ENCODE measurements around the gene CGB7.
"Not testable (repeated sequence)": the region's sequence is repeated elsewhere in the genome, so short reads cannot be mapped to it uniquely, and the experiment has no call there.

The CGB7 gene

DNA sequence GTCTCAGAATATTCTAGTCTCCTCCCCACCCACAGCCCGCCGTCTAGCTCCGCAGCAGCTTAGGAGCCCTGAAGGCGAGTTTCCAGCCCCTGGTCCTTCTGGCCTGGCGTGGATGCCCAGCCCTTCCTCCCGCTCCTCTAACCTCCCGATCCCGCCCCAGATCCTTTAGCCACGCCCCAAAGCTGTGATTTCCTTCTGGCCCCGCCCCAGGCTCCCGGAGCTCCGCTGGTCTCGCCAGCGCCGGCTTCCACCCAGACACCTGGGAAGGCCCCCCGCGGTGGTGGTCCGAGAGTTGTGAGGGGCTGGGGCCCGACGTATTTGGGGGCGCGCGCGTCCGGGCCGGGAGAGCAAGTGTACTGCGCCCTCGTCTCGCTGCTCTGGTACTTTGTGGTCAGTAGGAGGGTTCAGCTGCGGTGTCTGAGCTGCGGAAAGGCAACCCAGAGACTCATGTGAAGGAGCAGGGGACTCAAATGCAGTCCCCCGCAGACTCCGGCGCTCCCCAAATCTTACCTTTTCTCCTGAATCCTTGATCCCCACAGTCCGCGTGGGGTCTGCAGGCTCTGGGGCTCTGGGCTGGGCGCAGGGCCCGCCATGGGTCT, at the start of gene CGB7:
CGB7 (minus strand) TSS at position 114 of the 599 bp plus-strand sequence. CDS start 2,374 bp downstream, outside the sequence.
- DNase-seq (ENCODE audit: low read depth in 3 of 3, low spot score in 1 of 3), result no peak

DNA sequence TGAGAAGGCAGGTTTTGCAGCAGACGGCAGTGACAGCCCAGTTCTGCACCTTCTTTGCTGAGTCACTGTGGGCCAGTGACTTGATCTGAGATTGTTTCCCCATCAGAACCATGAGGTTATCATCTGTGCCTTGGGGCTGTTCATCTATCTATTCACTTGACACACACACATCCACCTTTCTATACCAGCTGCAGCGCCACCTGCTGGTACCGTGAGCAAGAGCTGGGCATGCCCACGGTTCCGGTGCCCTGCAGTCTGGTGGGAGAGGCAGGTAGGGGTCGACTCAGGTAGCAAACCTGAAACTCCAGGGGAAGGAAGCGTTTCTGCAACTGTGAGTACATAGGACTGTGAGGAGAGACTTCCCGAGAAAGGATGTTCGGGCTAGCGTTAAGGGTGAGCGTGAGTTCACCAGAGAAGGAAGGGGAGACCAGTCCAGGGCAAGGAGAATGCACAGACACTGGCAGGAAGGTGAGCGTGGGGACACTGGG, 49.1 kb upstream of the CGB7 start:
- peak in 1 of 3 donors; percentile 53 for DNase-seq (ENCODE audit: low read depth in 3 of 3, low spot score in 1 of 3)

DNA sequence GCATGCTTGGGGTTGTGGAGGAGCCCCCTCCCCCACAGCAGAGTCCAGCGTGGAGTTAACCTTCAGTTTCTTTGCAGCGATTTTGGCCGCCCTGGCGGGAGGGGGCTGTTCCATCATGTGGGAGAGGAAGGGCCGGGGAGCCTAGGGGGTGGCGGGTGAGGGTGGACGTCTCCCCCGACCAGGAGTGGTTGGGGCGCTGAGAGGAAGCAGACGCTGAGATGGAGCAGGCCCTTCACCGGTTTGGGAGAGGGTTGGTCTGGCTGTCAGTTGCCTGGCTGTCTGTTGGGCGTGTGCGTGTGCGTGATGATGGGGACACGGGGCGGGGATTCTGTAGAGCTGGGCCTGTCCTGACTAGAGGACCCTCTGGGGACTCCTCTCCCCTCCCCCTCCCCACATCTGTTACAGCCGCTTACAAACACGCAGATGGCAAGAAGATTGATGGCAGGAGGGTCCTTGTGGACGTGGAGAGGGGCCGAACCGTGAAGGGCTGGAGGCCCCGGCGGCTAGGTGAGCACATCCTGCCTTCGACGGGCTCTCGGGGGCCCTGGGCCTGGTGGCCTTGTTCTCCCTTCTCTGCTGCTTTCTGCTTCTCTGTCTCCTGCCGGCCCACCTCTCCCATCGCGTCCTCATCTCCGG, 46.8 kb upstream of the CGB7 start:
- no peak for DNase-seq (ENCODE audit: low read depth in 3 of 3, low spot score in 1 of 3)

DNA sequence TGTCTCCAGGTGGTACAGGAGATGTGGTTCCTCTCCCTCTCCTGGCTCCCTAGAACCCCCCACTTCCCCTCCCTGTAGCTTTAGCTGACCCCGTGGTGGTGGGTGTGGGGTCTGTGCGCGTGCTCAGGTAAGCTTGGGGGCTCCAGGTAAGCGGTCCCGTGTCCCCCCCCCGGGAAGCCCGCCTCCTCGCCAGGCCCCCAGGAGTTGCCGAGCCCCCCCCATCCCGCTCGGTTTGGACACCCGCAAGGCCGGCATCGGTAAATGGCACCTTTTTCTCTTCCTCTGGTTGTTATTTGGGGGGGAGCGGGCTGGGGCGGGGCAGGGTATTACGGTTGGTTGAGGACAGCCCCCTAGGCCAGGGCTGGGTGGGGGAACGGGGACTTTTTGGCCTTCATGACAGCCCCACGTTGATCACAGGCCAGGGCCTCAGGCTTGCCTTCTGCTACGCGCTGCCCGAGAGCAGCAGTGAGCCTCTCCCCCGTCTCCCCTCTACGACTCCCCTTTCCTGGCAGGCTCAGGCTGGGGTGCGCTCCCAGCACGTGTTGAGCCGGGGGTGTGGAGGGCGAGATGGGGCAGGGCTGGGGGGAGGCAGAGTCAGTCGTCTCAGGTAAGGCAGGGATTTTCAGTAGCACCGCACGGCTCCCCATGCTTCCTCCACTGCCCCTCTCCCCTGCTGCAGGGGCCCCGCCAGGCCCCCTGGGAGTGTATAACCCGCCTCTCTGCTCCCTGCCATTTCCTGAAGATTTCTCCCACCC, 46.0 kb upstream of the CGB7 start:
- DNase-seq (ENCODE audit: low read depth in 3 of 3, low spot score in 1 of 3), result no peak

DNA sequence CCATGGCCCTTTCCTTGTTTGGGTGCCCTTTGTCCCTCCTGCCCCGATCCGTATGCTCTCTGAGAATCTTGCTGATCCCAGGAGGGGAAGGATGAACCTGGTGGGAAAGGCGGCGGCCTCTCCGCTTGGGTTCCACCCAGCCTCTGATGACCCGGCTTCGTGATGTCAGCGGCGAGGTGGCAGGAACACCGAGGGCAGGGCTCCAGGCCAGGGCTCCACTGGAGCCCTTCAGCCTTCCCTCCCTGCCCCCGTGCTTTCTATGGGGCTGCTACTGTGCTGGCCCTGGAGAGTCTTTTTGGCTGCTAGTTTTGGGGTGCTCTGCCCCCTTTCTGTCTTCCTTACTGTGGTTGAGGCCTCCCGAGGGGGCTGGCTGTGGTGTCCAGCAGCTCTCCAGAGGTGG, 44.8 kb upstream of the CGB7 start:
- no peak for DNase-seq (ENCODE audit: low read depth in 3 of 3, low spot score in 1 of 3)

DNA sequence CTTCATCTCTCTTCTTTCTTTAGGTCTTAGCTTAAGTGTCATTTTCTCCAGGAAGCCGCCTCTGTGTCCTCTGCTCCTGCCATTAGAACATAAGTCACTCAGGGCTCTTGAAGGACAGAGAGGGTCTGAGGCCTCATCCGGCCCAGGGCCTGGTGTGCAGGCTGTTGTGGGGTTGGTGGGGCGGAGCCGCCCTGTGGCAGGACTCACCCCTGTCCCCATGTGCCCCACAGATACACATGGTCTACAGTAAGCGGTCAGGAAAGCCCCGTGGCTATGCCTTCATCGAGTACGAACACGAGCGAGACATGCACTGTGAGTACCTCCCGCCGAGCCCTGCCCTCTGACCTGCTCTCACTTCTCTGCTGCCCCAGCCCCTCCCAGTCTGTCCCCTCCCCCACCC, 43.6 kb upstream of the CGB7 start:
- DNase-seq (ENCODE audit: low read depth in 3 of 3, low spot score in 1 of 3), result no peak

DNA sequence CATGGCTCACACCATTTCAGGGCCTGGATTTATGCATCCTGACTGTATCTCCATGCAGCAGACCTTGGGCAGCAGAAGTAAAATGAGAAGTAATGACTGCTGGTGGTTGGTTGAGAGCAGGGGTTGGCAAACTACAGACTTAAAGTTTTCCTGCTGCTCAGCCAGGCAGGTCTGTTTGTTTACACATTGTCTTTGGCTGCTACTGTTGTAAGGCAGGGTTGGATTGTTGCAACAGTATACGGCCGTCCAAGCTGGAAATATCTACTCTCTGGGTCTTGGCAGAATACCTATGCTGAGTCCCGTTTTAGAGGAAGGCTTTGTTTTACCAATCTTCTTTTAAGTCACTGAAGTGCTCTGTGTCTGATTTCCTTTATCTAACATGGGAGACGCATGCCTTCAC, 41.2 kb upstream of the CGB7 start:
- DNase-seq (ENCODE audit: low read depth in 3 of 3, low spot score in 1 of 3), result no peak

DNA sequence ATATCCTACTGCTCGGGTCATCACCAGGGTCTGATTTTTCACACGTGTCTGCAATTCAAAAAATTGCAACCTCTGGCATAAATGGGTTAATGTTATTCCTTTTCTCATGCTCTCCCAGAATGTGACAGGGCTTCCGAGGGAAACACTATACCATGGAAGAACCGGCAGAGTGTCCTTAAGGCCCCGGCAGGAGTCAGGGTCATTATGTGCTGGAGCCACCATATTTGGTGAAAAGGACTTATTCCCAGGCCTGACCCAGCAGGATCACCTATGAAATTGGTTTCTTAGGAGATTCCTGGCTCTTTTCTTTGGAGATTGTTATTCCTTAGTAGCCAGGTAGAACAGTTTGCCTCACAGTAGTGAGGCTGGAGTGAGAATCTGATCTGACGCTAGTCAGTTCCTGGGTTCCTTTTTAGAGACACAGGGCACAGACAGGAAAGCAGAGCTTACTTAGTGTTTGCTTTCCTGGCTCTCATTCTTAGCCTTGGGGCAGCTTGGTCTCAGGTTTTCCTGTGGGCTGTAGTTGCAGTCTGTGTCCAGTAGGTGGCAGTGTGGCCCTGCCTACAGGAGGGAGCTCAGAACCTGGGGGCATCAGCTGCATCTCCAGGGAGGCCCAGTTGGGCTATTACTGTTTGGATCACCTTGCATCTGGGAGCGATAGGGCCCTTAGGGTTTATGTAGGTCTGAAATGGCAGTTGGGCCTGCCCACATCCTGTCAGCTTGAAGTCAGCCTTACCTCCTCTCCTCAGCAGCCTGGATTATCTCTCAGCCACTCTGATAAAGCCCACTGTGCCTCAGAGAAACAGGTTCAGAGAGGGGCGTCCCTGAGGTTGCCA, 40.1 kb upstream of the CGB7 start:
- peak; percentile 40 to 50 (median 50) for DNase-seq (ENCODE audit: low read depth in 3 of 3, low spot score in 1 of 3)

DNA sequence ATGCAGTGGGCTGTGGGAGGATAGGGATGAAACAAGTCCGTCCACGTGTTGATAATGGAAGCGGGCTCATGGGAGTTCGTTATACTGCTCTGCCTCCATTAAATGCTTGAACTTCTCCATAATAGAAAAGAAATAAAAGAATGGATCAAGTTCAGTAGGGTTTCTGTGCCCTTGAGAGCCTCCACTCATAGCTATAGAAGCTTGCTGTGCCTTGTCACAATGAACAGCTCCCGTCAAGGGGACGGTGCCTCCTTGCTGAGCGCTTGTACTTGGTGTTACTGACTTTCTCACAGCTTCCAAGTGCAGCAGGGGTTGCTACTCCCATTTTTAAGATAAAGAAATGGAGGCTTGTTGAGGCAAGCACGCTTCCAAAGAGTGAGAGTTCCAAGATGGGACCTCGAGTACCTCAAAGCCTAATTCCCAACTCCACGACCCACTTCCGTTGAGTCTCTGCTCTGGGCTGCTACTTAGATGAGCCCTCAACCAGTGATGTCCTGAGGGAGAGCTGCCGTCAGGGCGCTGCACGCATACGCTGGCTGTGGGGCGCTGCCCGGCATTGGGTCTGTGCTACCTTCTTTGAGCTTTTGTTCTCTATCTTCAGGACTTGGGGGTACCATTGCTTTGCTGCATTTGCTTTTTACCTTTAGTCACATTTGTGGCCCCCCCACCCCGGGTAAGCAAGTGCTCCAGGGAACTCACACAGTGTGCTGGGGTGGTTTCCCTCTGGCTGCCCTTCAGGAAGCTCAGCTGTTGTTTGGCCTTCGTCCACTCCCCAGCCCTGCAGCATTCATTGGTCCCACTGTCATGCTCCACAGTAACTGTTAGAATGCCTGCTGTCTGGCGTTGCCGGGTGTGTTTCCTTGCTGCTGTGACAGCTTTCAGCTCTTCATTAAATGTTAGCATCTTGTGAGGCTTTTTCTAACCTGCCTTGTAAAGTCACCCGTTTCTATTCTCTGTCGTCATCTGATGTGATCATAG, 37.2 kb upstream of the CGB7 start:
- no peak for DNase-seq (ENCODE audit: low read depth in 3 of 3, low spot score in 1 of 3)

DNA sequence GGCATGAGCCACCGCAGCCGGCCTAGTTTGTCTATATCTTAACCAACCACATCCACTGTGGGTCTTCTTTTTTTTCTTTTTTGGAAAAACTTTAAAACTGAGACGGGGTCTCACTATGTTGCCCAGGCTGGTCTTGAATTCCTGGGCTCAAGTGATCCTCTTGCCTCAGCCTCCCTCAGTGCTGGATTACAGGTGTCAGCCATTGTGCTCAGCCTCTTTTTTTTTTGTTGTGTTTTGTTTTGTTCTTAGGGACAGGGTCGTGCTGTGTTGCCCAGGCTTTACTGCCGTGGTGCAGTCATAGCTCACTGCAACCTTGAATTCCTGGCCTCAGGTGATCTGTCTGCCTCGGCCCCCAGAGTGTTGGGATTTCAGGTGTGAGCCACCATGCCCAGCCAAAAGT, 35.1 kb upstream of the CGB7 start:
- no peak for DNase-seq (ENCODE audit: low read depth in 3 of 3, low spot score in 1 of 3)

DNA sequence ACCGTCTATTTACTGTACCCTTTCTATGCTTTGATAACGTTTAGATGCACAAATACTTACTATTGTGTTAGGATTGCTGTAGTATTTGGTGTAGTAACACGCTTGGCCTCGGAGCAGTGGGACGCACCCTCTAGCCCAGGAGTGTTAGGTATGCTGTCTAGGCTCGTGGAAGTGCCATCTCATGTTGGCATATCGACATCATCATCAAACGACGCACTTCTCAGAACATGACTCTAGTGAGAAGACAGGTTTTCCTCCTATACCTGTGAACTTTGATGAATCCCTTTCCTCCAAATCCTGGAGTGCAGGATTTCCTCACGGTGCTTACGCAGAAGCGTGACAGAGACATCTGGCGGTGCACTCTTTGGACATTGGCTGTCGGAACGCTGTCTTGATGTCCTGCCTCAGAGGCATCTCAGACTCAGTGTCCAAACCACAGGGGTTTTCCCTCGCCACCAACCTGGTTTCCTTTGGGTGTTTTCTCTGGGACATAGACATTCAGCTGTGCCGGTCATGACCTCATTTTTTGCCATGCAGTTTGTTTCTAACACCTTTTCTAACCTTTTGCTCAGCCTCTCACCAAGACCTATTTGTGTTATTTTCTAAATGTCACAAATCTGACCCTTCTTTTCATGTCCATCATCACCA, 34.0 kb upstream of the CGB7 start:
- no peak for DNase-seq (ENCODE audit: low read depth in 3 of 3, low spot score in 1 of 3)

DNA sequence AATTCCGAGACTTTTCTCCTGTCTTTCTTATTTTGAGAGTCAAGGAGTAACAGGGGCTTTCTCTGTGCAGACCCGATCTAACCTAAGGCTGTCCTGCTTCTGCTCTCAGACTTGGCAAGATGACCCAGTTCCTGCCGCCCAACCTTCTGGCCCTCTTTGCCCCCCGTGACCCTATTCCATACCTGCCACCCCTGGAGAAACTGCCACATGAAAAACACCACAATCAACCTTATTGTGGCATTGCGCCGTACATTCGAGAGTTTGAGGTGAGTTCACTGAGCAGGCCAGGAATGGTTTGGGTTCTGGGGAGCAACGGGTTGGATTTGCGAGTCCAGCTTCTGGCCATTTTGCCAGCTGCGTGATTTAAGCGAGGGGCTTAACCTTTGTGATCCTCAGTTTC, 28.7 kb upstream of the CGB7 start:
- DNase-seq (ENCODE audit: low read depth in 3 of 3, low spot score in 1 of 3), result no peak

DNA sequence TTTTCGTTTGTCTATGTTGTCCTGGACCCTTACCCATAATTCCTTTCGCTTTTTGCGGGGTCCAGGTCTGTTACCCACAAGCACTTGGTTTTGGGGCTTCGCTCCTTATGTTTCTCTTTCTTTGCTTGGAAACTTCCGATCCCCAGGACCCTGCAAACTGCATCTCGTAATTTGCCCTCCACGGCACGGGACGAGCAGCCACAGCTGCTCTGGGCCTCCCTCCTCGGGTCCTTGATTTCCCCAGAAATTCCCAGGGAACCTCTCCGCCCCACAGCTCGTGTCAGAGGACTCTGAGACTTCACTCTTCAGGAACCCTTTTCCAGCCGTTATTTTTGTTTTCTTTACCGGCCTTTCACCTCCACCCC, 28.3 kb upstream of the CGB7 start:
- DNase-seq (ENCODE audit: low read depth in 3 of 3, low spot score in 1 of 3), result no peak

DNA sequence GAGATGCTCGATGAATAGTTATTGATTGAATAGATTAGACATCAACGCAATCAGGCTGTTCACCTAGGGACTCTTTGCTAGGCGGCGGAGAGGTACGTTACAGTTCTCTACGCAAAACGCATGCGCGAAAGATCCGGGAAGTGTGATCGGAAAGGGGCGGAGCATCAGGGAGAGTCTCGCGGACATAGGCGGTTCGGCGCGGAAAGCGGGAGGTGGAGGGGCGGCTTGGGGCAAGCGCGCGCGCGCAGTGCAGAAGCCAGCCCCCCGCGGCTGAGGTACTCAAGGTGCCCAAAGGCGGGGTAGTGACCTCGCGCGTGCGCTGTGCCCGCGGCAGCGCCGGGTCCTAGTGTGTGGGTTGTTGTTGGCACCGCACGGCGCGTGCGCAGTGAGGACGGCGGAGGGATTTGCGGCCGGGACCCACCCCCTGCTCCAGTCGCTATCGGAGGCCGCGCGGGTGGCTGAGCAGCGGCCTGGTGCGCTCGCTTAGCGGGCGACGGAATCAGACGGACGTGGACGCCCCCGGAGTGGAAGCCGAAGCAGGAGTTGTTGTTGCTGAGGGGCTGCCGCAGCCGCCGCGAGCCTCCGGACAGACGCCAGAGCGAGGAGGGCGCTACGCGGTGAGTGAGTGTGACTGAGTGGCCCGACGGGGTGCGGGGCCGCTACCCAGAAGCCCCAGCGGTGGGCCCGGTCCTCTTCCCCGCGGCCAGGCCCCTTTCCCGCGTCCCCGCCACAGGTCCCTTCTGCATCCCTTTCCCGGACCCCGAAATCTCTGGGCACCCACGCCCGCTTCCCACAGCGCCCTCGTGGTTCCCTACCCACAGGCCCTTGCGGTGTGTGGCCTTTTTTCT, 27.7 kb upstream of the CGB7 start, which contains the start of gene SNRNP70:
SNRNP70 (plus strand) TSS at position 432 of the 848 bp plus-strand sequence. CDS start 964 bp downstream, outside the sequence.
- DNase-seq (ENCODE audit: low read depth in 3 of 3, low spot score in 1 of 3), result peak; percentile 97 to 100 (median 99)

DNA sequence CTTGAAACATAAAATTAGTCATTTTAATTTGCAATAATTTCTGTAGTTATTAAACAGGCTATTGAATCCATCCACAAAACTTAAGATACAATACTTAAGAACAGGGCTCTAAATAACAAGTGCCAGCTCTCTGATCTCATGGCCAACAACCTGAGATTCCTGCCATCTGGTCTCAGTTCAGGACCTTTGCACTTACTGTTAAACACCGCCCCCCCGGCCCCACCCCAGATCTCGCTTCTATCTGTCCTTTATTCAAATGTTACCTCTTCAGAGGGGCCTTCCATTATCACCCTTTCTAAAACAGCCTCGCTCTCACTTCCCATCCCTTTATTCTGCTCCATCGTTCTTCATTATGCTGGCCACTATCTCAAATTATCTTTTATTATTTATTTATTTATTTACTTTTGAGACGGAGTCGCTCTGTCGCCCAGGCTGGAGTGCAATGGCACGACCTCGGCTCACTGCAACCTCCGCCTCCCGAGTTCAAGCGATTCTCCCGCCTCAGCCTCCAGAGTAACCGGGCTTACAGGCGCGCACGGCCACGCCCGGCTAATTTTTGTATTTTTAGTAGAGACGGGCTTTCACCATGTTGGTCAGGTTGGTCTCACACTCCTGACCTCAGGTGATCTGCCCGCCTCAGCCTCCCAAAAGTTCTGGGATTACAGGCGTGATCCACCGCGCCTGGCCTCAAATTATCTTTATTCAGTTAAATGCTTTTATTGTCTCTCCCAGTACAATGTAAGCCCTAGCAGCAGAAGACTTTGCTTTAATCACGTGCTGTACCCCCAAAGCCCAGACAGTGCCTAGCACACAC, 26.9 kb upstream of the CGB7 start:
- DNase-seq (ENCODE audit: low read depth in 3 of 3, low spot score in 1 of 3), result no peak

DNA sequence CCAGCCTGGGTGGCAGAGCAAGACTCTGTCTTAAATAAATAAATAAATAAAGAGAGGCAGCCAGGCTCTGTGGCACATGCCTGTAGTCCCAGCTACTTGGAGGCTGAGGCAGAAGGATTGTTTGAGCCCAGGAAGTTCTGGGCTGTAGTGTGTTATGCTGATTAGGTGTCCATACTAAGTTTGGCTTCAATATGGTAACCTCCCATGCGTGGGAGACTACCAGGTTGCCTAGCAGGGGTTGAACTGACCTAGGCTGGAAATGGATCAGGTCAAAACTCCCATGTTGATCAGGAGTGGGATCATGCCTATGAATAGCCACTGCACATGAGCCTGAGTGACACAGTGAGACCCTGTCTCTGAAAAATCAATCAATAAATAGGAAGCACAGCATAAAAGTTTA, 23.7 kb upstream of the CGB7 start:
- no peak for DNase-seq (ENCODE audit: low read depth in 3 of 3, low spot score in 1 of 3)

DNA sequence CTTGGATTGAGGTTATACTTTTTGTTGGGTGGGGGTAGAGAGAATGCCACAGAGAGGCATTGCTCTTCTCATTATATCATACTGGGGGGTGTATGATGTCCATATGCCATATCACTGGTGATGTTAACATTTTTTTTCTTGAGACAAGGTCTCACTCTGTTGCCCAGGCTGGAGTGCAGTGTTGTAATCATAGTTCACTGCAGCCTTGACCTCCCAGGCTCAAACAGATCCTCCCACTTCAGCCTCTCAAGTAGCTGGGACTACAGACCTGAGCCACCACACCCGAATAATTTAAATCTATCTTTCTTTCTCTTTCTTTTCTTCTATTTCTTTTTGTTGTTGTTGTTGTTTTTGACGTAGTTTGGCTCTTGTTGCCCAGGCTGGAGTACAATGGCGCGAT, 22.8 kb upstream of the CGB7 start:
- DNase-seq (ENCODE audit: low read depth in 3 of 3, low spot score in 1 of 3), result no peak

DNA sequence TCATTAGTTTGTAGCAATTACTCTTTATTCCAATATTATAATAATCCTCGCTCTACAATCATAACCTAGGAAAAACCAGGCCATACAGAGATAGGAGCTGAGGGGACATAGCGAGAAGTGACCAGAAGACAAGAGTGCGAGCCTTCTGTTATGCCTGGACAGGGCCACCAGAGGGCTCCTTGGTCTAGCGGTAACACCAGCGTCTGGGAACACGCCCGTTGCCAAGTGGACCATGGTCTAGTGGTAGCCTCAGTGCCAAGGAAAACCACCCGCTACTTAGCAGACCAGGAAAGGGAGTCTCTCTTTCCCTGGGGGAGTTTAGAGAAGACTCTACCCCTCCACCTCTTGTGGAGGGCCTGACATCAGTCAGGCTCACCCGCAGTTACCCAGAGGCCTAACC, 17.3 kb upstream of the CGB7 start:
- not testable (repeated sequence) for DNase-seq (ENCODE audit: low read depth in 3 of 3, low spot score in 1 of 3)
